HCT116 (cell line): ENCODE measurements around the gene KLRC3. TPM values are rescaled to one million over a fixed set of nuclear protein-coding genes. Genes with fewer than 3 reads are reported as not detected.

Experiments used
- ATAC-seq: fragments of 200-7000 bp; cut with Tn5 transposase; 2 replicates; pipeline ENCODE4 v1.9.1; 2020; ENCODE audit warnings: mild to moderate bottlenecking, moderate library complexity
- BruUV-seq: library from RNA; stranded (reverse); fragments of 400-500 nt; replicated peaks from 2 replicates; lab custom pipeline; 2021; lab: Mats Ljungman, UMichigan
- CTCF ChIA-PET: fragments of 300-600 bp; sonication (Branson Sonifier 250); formaldehyde crosslinking; loops from one replicate; lab custom pipeline; 2021; ENCODE audit warnings: antibody characterized with exemption; lab: Charles Lee
- POLR2A ChIA-PET: fragments of 300-600, 350-600 bp; sonication (Branson Sonifier 250); formaldehyde crosslinking; loops from one replicate; lab custom pipeline; 2021; ENCODE audit warnings: antibody characterized with exemption; lab: Charles Lee
- RAD21 ChIA-PET, 2 experiments: fragments of 300-600 bp; sonication (Branson Sonifier 250); formaldehyde crosslinking; loops; one replicate each; lab custom pipeline; 2023; ENCODE audit warnings: low total read pairs in 2 of 2; ENCODE audit not compliant: uncharacterized antibody in 2 of 2, unreplicated experiment in 2 of 2, low non-redundant PET in 1 of 2; lab: Charles Lee
- DNase-seq: peaks from one replicate; pipeline ENCODE4 v3.0.0-alpha.2; 2010; ENCODE audit warnings: low read depth, low spot score
- H2AFZ ChIP-seq: fragments of 200-600 bp; shearing (Covaris generic), sonication (generic); 2 replicates; pipeline ENCODE4 v1.6.1; 2017; ENCODE audit warnings: low read depth, mixed run types, mixed read lengths, antibody characterized with exemption, low read length; ENCODE audit not compliant: poor library complexity, severe bottlenecking
- H3K27ac ChIP-seq: 2 replicates; pipeline ENCODE4 v1.5.1; 2012; ENCODE audit warnings: low read depth, low read length
- H3K27me3 ChIP-seq: fragments of 200-600 bp; sonication (generic); 2 replicates; pipeline ENCODE4 v1.6.1; 2016; ENCODE audit warnings: mixed run types, low read length, mixed read lengths; ENCODE audit not compliant: insufficient read depth
- H3K36me3 ChIP-seq, 2 experiments: fragments of 200-500 bp in 1 of 2; fragments of 200-600 bp in 1 of 2; sonication (Bioruptor generic) in 1 of 2; sonication (generic) in 1 of 2; 2 replicates each; pipeline versions ENCODE4 v1.5.1 to v1.6.1; 2014 to 2016; ENCODE audit warnings: low read length in 2 of 2, inconsistent platforms in 1 of 2, mixed read lengths in 1 of 2, mixed run types in 1 of 2; ENCODE audit not compliant: insufficient read depth in 2 of 2, control insufficient read depth in 1 of 2
- H3K4me1 ChIP-seq, 2 experiments: fragments of 200-600 bp in 1 of 2; sonication (generic) in 1 of 2; 2 replicates each; pipeline versions ENCODE4 v1.5.1 to v1.6.1; 2012 to 2017; ENCODE audit warnings: low read length in 2 of 2, inconsistent platforms in 1 of 2, mild to moderate bottlenecking in 1 of 2, mixed read lengths in 1 of 2, mixed run types in 1 of 2, moderate library complexity in 1 of 2; ENCODE audit not compliant: insufficient read depth in 2 of 2, control insufficient read depth in 1 of 2
- H3K4me2 ChIP-seq: fragments of 200-600 bp; sonication (generic); 2 replicates; pipeline ENCODE4 v1.6.1; 2017; ENCODE audit warnings: mixed run types, low read length, mixed read lengths
- H3K4me3 ChIP-seq, 2 experiments: fragments of 200-600 bp in 1 of 2; sonication (generic) in 1 of 2; replicated peaks in 1 of 2; 2 replicates each; pipeline ENCODE4 v1.5.1; 2011 to 2016; ENCODE audit warnings: low read length in 2 of 2, control low read depth in 1 of 2, low read depth in 1 of 2, mild to moderate bottlenecking in 1 of 2, mixed read lengths in 1 of 2, mixed run types in 1 of 2
- H3K79me2 ChIP-seq: fragments of 200-600 bp; sonication (generic); 2 replicates; pipeline ENCODE4 v1.6.1; 2017; ENCODE audit warnings: mild to moderate bottlenecking, mixed run types, low read length, moderate library complexity, mixed read lengths; ENCODE audit not compliant: insufficient read depth
- H3K9ac ChIP-seq: fragments of 200-600 bp; sonication (generic); 2 replicates; pipeline ENCODE4 v1.6.1; 2016; ENCODE audit warnings: low read length, mixed read lengths
- H3K9me2 ChIP-seq: fragments of 200-600 bp; sonication (generic), shearing (Covaris generic); 2 replicates; pipeline ENCODE4 v1.6.1; 2017; ENCODE audit warnings: mixed run types, mild to moderate bottlenecking, moderate library complexity; ENCODE audit not compliant: insufficient read depth
- H3K9me3 ChIP-seq, 2 experiments: fragments of 200-500 bp in 1 of 2; fragments of 200-600 bp in 1 of 2; sonication (Bioruptor generic) in 1 of 2; sonication (generic) in 1 of 2; 2 replicates each; pipeline ENCODE4 v1.6.1; 2014 to 2017; ENCODE audit warnings: low read length in 2 of 2, mixed read lengths in 2 of 2, inconsistent platforms in 1 of 2, low read depth in 1 of 2, mild to moderate bottlenecking in 1 of 2, mixed run types in 1 of 2, moderate library complexity in 1 of 2; ENCODE audit not compliant: control insufficient read depth in 1 of 2, insufficient read depth in 1 of 2
- H4K20me1 ChIP-seq: fragments of 200-600 bp; sonication (generic), shearing (Covaris generic); 2 replicates; pipeline ENCODE4 v1.6.1; 2017; ENCODE audit warnings: mixed run types, mild to moderate bottlenecking, moderate library complexity; ENCODE audit not compliant: insufficient read depth
- CBX3 ChIP-seq: IDR thresholded peaks from 2 replicates; pipeline ENCODE4 v1.6.1; 2012; ENCODE audit warnings: low read depth
- CEBPB ChIP-seq: IDR thresholded peaks from 2 replicates; pipeline ENCODE4 v1.6.1; 2012; ENCODE audit warnings: low read depth
- EGR1 ChIP-seq: IDR thresholded peaks from 2 replicates; pipeline ENCODE4 v1.6.1; 2012; ENCODE audit warnings: low read depth
- EZH2phosphoT487 ChIP-seq: fragments of 200-600 bp; IDR thresholded peaks from 2 replicates; pipeline ENCODE4 v1.6.1; 2018; ENCODE audit warnings: antibody characterized with exemption, borderline replicate concordance
- JUND ChIP-seq: IDR thresholded peaks from 2 replicates; pipeline ENCODE4 v1.6.1; 2012
- POLR2AphosphoS5 ChIP-seq: IDR thresholded peaks from 2 replicates; pipeline ENCODE4 v1.6.1; 2011; ENCODE audit warnings: mild to moderate bottlenecking, low read depth, low read length, moderate library complexity
- SIN3A ChIP-seq: IDR thresholded peaks from 2 replicates; pipeline ENCODE4 v1.6.1; 2012; ENCODE audit warnings: low read depth
- ZFX ChIP-seq: fragments of 450-650 bp; IDR thresholded peaks from 2 replicates; pipeline ENCODE4 v1.6.1; 2017
- ZNF274 ChIP-seq: fragments of 200-500 bp; sonication (Bioruptor generic); IDR thresholded peaks from 2 replicates; pipeline ENCODE4 v1.6.1; 2014; ENCODE audit warnings: mild to moderate bottlenecking, low read depth, low read length, inconsistent platforms
- intact Hi-C: fragments of 100-400 bp; cut with micrococcal nuclease; formaldehyde crosslinking; loops from 2 replicates; pipeline ENCODE4 v1.10.0; 2022
- total RNA-seq: library from RNA; stranded (reverse); gene quantifications from one replicate; pipeline ENCODE4 v1.2.1, GENCODE V29; 2021; ENCODE audit not compliant: unreplicated experiment
- TF ChIP-seq, protein P1 (sequence below): IDR thresholded peaks from 2 replicates; pipeline ENCODE4 v1.6.1; 2011; ENCODE audit warnings: mild to moderate bottlenecking, low read length, moderate library complexity; ENCODE audit not compliant: insufficient replicate concordance; ENCODE audit errors: extremely low read depth
- TF ChIP-seq, protein P2 (sequence below): IDR thresholded peaks from 2 replicates; pipeline ENCODE4 v1.6.1; 2012
- TF ChIP-seq, protein P3 (sequence below): IDR thresholded peaks from 2 replicates; pipeline ENCODE4 v1.6.1; 2012
- TF ChIP-seq, protein P4 (sequence below), 3 experiments: fragments of 200-600 bp in 1 of 3; sonication (generic) in 1 of 3; IDR thresholded peaks in 2 of 3; conservative IDR thresholded peaks in 1 of 3; 2 replicates each; pipeline ENCODE4 v1.5.1; 2012 to 2017; ENCODE audit warnings: low read depth in 2 of 3, low read length in 2 of 3, antibody characterized with exemption in 1 of 3, borderline replicate concordance in 1 of 3, control low read depth in 1 of 3, mild to moderate bottlenecking in 1 of 3, mixed read lengths in 1 of 3, mixed run types in 1 of 3, moderate library complexity in 1 of 3; ENCODE audit not compliant: insufficient read depth in 1 of 3

Gene KLRC3
- total RNA-seq, 1 experiment from 2014 or later, result 1.8 TPM

DNA sequence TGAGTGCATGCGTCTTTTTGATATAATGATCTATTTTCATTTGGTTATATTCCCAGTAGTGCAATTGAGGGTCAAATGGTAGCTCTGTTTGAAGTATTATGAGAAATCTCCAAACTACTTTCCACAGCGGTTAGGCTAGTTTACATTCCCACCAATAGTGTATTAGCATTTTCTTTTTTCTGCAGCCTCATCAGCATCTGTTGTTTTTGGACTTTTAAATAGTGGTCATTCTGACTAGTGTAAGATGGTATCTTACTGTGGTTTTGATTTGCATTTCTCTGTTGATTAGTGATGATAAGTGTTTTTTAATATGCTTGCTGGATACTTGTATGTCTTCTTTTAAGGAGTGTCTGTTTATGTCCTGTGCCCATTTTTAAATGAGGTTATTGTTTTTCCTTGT lies 36.5 kb upstream of the KLRC3 start:
- TF ChIP-seq ZNF274 (no peak), EGR1 (no peak), CEBPB (no peak), SIN3A (no peak), JUND (no peak), EZH2phosphoT487 (no peak)
- TF ChIP-seq, protein P1, sequence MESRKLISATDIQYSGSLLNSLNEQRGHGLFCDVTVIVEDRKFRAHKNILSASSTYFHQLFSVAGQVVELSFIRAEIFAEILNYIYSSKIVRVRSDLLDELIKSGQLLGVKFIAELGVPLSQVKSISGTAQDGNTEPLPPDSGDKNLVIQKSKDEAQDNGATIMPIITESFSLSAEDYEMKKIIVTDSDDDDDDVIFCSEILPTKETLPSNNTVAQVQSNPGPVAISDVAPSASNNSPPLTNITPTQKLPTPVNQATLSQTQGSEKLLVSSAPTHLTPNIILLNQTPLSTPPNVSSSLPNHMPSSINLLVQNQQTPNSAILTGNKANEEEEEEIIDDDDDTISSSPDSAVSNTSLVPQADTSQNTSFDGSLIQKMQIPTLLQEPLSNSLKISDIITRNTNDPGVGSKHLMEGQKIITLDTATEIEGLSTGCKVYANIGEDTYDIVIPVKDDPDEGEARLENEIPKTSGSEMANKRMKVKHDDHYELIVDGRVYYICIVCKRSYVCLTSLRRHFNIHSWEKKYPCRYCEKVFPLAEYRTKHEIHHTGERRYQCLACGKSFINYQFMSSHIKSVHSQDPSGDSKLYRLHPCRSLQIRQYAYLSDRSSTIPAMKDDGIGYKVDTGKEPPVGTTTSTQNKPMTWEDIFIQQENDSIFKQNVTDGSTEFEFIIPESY, result no peak
- TF ChIP-seq, protein P2, sequence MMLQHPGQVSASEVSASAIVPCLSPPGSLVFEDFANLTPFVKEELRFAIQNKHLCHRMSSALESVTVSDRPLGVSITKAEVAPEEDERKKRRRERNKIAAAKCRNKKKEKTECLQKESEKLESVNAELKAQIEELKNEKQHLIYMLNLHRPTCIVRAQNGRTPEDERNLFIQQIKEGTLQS, result no peak
- TF ChIP-seq, all 23 proteins: peak for 0
- Histone ChIP-seq H3K9ac (no peak overlapping the region), H3K4me3 (no peak overlapping the region), H2AFZ (no peak overlapping the region), H3K9me2 (no peaks in the 10 kb centered on the region), H3K4me2 (no peak overlapping the region), H3K27me3 (no peaks in the 10 kb centered on the region), H3K9me3 (0 out of 4 replicates have a peak, but pooled peaks cover 4 to 6% of the 10 kb centered on the region in 2 experiments), H3K4me1 (no peaks in the 10 kb centered on the region), H4K20me1 (no peaks in the 10 kb centered on the region), H3K36me3 (no peaks in the 10 kb centered on the region), H3K79me2 (no peaks in the 10 kb centered on the region), H3K27ac (no peak overlapping the region)
- intact Hi-C loops, result loop anchor here (10.0 kb wide), 1 partner anchor 52 kb away; the partner anchor contains the start of gene KLRC4
- DNase-seq (no peak), ATAC-seq (no peak)
- ChIA-PET CTCF (no interaction called here), RAD21 (no interaction called here), POLR2A (no interaction called here)
- no TSS peak for BruUV-seq

DNA sequence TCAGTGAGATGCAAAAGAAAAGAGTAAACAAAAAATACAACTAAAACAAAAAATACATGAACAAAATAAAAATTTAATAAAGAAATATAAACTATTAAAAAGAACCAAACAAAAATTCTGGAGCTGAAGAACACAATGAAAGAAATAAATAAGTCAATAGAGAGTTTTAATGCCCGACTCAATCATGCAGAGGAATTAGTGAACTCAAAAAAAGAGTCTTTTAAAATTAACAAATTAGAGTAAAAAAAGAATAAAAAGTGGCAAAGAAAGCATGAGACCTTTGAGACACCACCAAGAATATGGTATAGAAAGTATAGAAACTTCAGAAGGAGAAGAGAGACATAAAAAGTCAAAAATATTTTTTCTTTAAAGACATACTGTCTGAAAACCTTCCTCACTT lies 35.4 kb upstream of the KLRC3 start:
- RAD21 ChIA-PET, result no interaction called here
- H2AFZ ChIP-seq, result no peak overlapping the region
- CTCF ChIA-PET, result no interaction called here

More for the DNA sequence above, 35.4 kb upstream of the KLRC3 start:
- H4K20me1 ChIP-seq, result no peaks in the 10 kb centered on the region
- H3K9me3 ChIP-seq, result 0 out of 4 replicates have a peak, but pooled peaks cover 4 to 6% of the 10 kb centered on the region in 2 experiments
- DNase-seq (no peak), ATAC-seq (no peak)
- H3K27ac ChIP-seq, result no peak overlapping the region
- H3K4me2 ChIP-seq, result no peak overlapping the region
- POLR2A ChIA-PET, result no interaction called here
- no peak overlapping the region for H3K9ac ChIP-seq
- H3K4me1 ChIP-seq, result no peaks in the 10 kb centered on the region
- TF ChIP-seq, protein P3, sequence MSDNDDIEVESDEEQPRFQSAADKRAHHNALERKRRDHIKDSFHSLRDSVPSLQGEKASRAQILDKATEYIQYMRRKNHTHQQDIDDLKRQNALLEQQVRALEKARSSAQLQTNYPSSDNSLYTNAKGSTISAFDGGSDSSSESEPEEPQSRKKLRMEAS, result no peak
- TF ChIP-seq POLR2AphosphoS5 (no peak), JUND (no peak), CBX3 (no peak), ZFX (no peak)
- TF ChIP-seq, protein P4, sequence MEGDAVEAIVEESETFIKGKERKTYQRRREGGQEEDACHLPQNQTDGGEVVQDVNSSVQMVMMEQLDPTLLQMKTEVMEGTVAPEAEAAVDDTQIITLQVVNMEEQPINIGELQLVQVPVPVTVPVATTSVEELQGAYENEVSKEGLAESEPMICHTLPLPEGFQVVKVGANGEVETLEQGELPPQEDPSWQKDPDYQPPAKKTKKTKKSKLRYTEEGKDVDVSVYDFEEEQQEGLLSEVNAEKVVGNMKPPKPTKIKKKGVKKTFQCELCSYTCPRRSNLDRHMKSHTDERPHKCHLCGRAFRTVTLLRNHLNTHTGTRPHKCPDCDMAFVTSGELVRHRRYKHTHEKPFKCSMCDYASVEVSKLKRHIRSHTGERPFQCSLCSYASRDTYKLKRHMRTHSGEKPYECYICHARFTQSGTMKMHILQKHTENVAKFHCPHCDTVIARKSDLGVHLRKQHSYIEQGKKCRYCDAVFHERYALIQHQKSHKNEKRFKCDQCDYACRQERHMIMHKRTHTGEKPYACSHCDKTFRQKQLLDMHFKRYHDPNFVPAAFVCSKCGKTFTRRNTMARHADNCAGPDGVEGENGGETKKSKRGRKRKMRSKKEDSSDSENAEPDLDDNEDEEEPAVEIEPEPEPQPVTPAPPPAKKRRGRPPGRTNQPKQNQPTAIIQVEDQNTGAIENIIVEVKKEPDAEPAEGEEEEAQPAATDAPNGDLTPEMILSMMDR (IDR thresholded peaks at IDR 0.05 in 2 of 3, conservative IDR thresholded peaks at IDR 0.05 in 1 of 3; ENCODE audit: borderline replicate concordance in 1 of 3, insufficient read depth in 1 of 3, low read depth in 2 of 3, low read length in 2 of 3), result no peak
- TF ChIP-seq, protein P1, result no peak
- TF ChIP-seq, all 23 proteins: peak for 0
- H3K9me2 ChIP-seq, result no peaks in the 10 kb centered on the region
- BruUV-seq, result no TSS peak
- H3K27me3 ChIP-seq, result no peaks in the 10 kb centered on the region
- H3K79me2 ChIP-seq, result no peaks in the 10 kb centered on the region
- H3K4me3 ChIP-seq, result no peak overlapping the region
- intact Hi-C loops, result loop anchor here (10.0 kb wide), 1 partner anchor 51 kb away; the partner anchor contains the start of gene KLRC4
- H3K36me3 ChIP-seq, result no peaks in the 10 kb centered on the region
